ENCODE data around the gene PLSCR2. TPM values are rescaled to one million over a fixed set of nuclear protein-coding genes. Genes with fewer than 3 reads are reported as not detected.

PLSCR2 gene
- total and polyA plus RNA-seq, 10 of the 15 experiments (the other 5 are each of a cell fraction or from before 2014, with no cell fraction given): not detected

GRCh38 chr3:146496251-146496650 is 26.9 kb upstream of the PLSCR2 start (continued):
- TF ChIP-seq ZBTB11 (CRISPR knock-in tag; IDR thresholded peaks at IDR 0.05) (no peak), MTA2 (IDR thresholded peaks at IDR 0.05; ENCODE audit: low read depth) (no peak), HDAC2 (IDR thresholded peaks at IDR 0.05) (no peak), SREBF1 (IDR thresholded peaks at IDR 0.05; ENCODE audit: low read length) (no peak), BRCA1 (IDR thresholded peaks at IDR 0.05; ENCODE audit: low read depth, low read length) (no peak), GABPA (IDR thresholded peaks at IDR 0.05; ENCODE audit: low read depth) (no peak)

GRCh38 chr3:146493761-146494160 is 24.4 kb upstream of the PLSCR2 start:
- POLR2A ChIA-PET: no interaction called here
- no peaks in the 10 kb centered on the region for H3K79me2 ChIP-seq (ENCODE audit: control insufficient read depth, insufficient read depth, low read length)
- no TSS peak for BruUV-seq (replicated peaks)
- no peak for ATAC-seq
- H3K9ac ChIP-seq (ENCODE audit: control insufficient read depth, insufficient read depth, low read length): no peak overlapping the region
- WGBS (ENCODE audit: insufficient coverage, insufficient replicate concordance, low lambda C conversion rate, missing lambda C conversion rate): 88% methylated on average over 1 of the region's 2 CpGs
- no peak overlapping the region for H3K4me2 ChIP-seq (ENCODE audit: control insufficient read depth, insufficient read depth)
- in situ Hi-C loops (cut with MboI) (no loop called here), intact Hi-C loops (cut with micrococcal nuclease; ENCODE audit: unreplicated experiment) (no loop called here)
- no peaks in the 10 kb centered on the region for H3K36me3 ChIP-seq (ENCODE audit: control insufficient read depth in 2 of 2, insufficient read depth in 2 of 2, low read length in 1 of 2)
- H3K9me3 ChIP-seq (replicated peaks; ENCODE audit: control insufficient read depth, insufficient read depth, low read length): no peaks in the 10 kb centered on the region; the same call in 2 of the 3 replicates
- CTCF ChIA-PET: interaction anchor here (1.4 kb wide), 1 partner anchor 428 kb away, joined by 3 read pairs; no protein-coding TSS in a partner anchor
- H2AFZ ChIP-seq (ENCODE audit: control insufficient read depth, low read depth, low read length): no peak overlapping the region
- SMC1A ChIA-PET (ENCODE audit: uncharacterized antibody, unreplicated experiment): no interaction called here
- FAIRE-seq: no peak
- H3K27ac ChIP-seq (ENCODE audit: control insufficient read depth, insufficient read depth): no peak overlapping the region
- no peaks in the 10 kb centered on the region for H4K20me1 ChIP-seq (ENCODE audit: control insufficient read depth, insufficient read depth)
- no peak overlapping the region for H3K4me3 ChIP-seq
- DNase-seq (ENCODE audit: low read depth, low spot score): no peak
- RAD21 ChIA-PET (ENCODE audit: unreplicated experiment): no interaction called here
- H3K27me3 ChIP-seq (replicated peaks in 1 of 2; ENCODE audit: control insufficient read depth in 2 of 2, insufficient read depth in 2 of 2, low read length in 1 of 2): no peaks in the 10 kb centered on the region
- H3K4me1 ChIP-seq (ENCODE audit: control insufficient read depth, insufficient read depth, low read length): no peaks in the 10 kb centered on the region
- TF ChIP-seq CEBPB (IDR thresholded peaks at IDR 0.05; ENCODE audit: borderline replicate concordance in 1 of 2, low read depth in 2 of 2, low read length in 2 of 2) (no peak), NR2C1 (IDR thresholded peaks at IDR 0.05) (no peak), TARDBP (IDR thresholded peaks at IDR 0.05; ENCODE audit: borderline replicate concordance) (no peak), PBX3 (IDR thresholded peaks at IDR 0.05; ENCODE audit: insufficient replicate concordance, low read depth, low read length) (no peak), IKZF2 (IDR thresholded peaks at IDR 0.05) (no peak), RAD21 (IDR thresholded peaks at IDR 0.05; ENCODE audit: insufficient read depth, low read depth, low read length) (no peak), USF2 (IDR thresholded peaks at IDR 0.05; ENCODE audit: borderline replicate concordance, low read depth, low read length) (no peak), STAT1 (conservative IDR thresholded peaks at IDR 0.05) (no peak), NFIC (IDR thresholded peaks at IDR 0.05; ENCODE audit: low read depth, low read length) (no peak), BRCA1 (IDR thresholded peaks at IDR 0.05; ENCODE audit: low read depth, low read length) (no peak), KDM1A (IDR thresholded peaks at IDR 0.05; ENCODE audit: borderline replicate concordance) (no peak), TBL1XR1 (IDR thresholded peaks at IDR 0.05; ENCODE audit: low read depth, low read length) (no peak), RELB (IDR thresholded peaks at IDR 0.05; ENCODE audit: low read depth) (no peak)

Measured in GM12878 (cell line).